ENCODE measurements around the gene TCF12.
"Not testable (repeated sequence)": the region's sequence is repeated elsewhere in the genome, so short reads cannot be mapped to it uniquely, and the experiment has no call there.

The TCF12 gene

GRCh38 chr15:57059026-57059660, 140.7 kb downstream of the TCF12 start:
- DNase-seq, result no peak

GRCh38 chr15:57060799-57061198, 142.4 kb downstream of the TCF12 start:
- DNase-seq, result no peak

GRCh38 chr15:57061281-57061680, 142.8 kb downstream of the TCF12 start:
- no peak for DNase-seq

GRCh38 chr15:57061696-57062095, 143.3 kb downstream of the TCF12 start:
- DNase-seq, result no peak

- DNase-seq, result no peak
These were observed 145.6 kb downstream of the TCF12 start for GRCh38 chr15:57064033-57064432.

- no peak for DNase-seq
These were observed 151.0 kb downstream of the TCF12 start for GRCh38 chr15:57069423-57069822.

- DNase-seq, result no peak
These were observed 152.2 kb downstream of the TCF12 start for GRCh38 chr15:57070674-57071073.

- no peak for DNase-seq
These were observed 161.0 kb downstream of the TCF12 start for GRCh38 chr15:57079446-57079845.

GRCh38 chr15:57079931-57080620, 161.6 kb downstream of the TCF12 start:
- DNase-seq, result no peak

- no peak for DNase-seq
These were observed 163.7 kb downstream of the TCF12 start for GRCh38 chr15:57082054-57082728.

GRCh38 chr15:57084192-57084591, 165.7 kb downstream of the TCF12 start:
- DNase-seq, result no peak

- DNase-seq, result no peak
These were observed 166.8 kb downstream of the TCF12 start for GRCh38 chr15:57085267-57085666.

- DNase-seq, result no peak
These were observed 168.5 kb downstream of the TCF12 start for GRCh38 chr15:57086857-57087427.

- no peak for DNase-seq
These were observed 171.5 kb downstream of the TCF12 start for GRCh38 chr15:57089815-57090495.

- no peak for DNase-seq
These were observed 172.0 kb downstream of the TCF12 start for GRCh38 chr15:57090496-57090859.

GRCh38 chr15:57091636-57092035, 173.2 kb downstream of the TCF12 start:
- DNase-seq, result no peak

GRCh38 chr15:57092252-57092651, 173.8 kb downstream of the TCF12 start:
- DNase-seq, result no peak

GRCh38 chr15:57094321-57095257, 176.1 kb downstream of the TCF12 start:
- DNase-seq, result no peak

- no peak for DNase-seq
These were observed 177.5 kb downstream of the TCF12 start for GRCh38 chr15:57095896-57096295.

GRCh38 chr15:57097246-57097645, 178.8 kb downstream of the TCF12 start:
- DNase-seq, result no peak

- not testable (repeated sequence) for DNase-seq
These were observed 179.6 kb downstream of the TCF12 start for GRCh38 chr15:57097919-57098543.

- DNase-seq, result no peak
These were observed 180.5 kb downstream of the TCF12 start for GRCh38 chr15:57098896-57099295.

Data from CD4-positive, alpha-beta T cell treated with Interleukin-15 for 1 hour (primary cell).